Caco-2 (cell line): ENCODE data around the gene PARD3. TPM values are rescaled to one million over a fixed set of nuclear protein-coding genes. Genes with fewer than 3 reads are reported as not detected.

Source experiments
- BruUV-seq: library from RNA; stranded (reverse); fragments of 400-500 nt; replicated peaks from 2 replicates; lab custom pipeline; 2021; lab: Mats Ljungman, UMichigan
- CTCF ChIA-PET: fragments of 300-600 bp; sonication (Branson Sonifier 250); formaldehyde crosslinking; loops from one replicate; lab custom pipeline; 2022; ENCODE audit warnings: antibody characterized with exemption; lab: Charles Lee
- POLR2A ChIA-PET: fragments of 300-600 bp; sonication (Branson Sonifier 250); formaldehyde crosslinking; loops from one replicate; lab custom pipeline; 2022; ENCODE audit warnings: antibody characterized with exemption; lab: Charles Lee
- DNase-seq, 2 experiments: peaks; one replicate each; pipeline versions ENCODE4 v3.0.0 to v3.0.0-alpha.2; 2020 to 2022
- H3K27me3 ChIP-seq: replicated peaks from 2 replicates; pipeline ENCODE4 v1.6.0; 2011; ENCODE audit warnings: low read length; ENCODE audit not compliant: control insufficient read depth, insufficient read depth
- H3K36me3 ChIP-seq: 2 replicates; pipeline ENCODE4 v1.5.1; 2011; ENCODE audit warnings: low read length; ENCODE audit not compliant: control insufficient read depth, insufficient read depth
- H3K4me1 ChIP-seq: fragments of 250-450 bp; sonication (Bioruptor Pico); 2 replicates; pipeline ENCODE4 v1.5.1; 2020; ENCODE audit warnings: mild to moderate bottlenecking
- H3K4me3 ChIP-seq: 2 replicates; pipeline ENCODE4 v1.5.1; 2011; ENCODE audit warnings: low read depth, mild to moderate bottlenecking, control low read depth, low read length
- H3K9me3 ChIP-seq: fragments of 250-450 bp; sonication (Bioruptor Pico); 2 replicates; pipeline ENCODE4 v1.5.1; 2020; ENCODE audit warnings: mild to moderate bottlenecking, moderate library complexity
- H3K27ac Mint-ChIP-seq: one replicate; pipeline ENCODE4 v1.8.0; 2022; ENCODE audit warnings: mixed read lengths; ENCODE audit not compliant: unreplicated experiment
- H3K27me3 Mint-ChIP-seq: one replicate; pipeline ENCODE4 v1.8.0; 2022; ENCODE audit warnings: mixed read lengths; ENCODE audit not compliant: insufficient read depth, unreplicated experiment
- H3K36me3 Mint-ChIP-seq: one replicate; pipeline ENCODE4 v1.8.0; 2022; ENCODE audit warnings: mild to moderate bottlenecking, mixed read lengths; ENCODE audit not compliant: insufficient read depth, unreplicated experiment
- H3K4me1 Mint-ChIP-seq: one replicate; pipeline ENCODE4 v1.8.0; 2022; ENCODE audit warnings: low read depth, mixed read lengths; ENCODE audit not compliant: unreplicated experiment
- H3K4me3 Mint-ChIP-seq: one replicate; pipeline ENCODE4 v1.8.0; 2022; ENCODE audit warnings: mild to moderate bottlenecking, moderate library complexity, mixed read lengths; ENCODE audit not compliant: unreplicated experiment
- H3K9me3 Mint-ChIP-seq: one replicate; pipeline ENCODE4 v1.8.0; 2022; ENCODE audit warnings: mixed read lengths; ENCODE audit not compliant: unreplicated experiment
- CTCF ChIP-seq, 2 experiments: fragments of 200-600 bp in 1 of 2; IDR thresholded peaks; 1 replicate in 1 of 2; 2 replicates in 1 of 2; pipeline versions ENCODE4 v1.5.1 to v1.8.0; 2011 to 2022; ENCODE audit warnings: antibody characterized with exemption in 1 of 2, control low read depth in 1 of 2, inconsistent platforms in 1 of 2, low read depth in 1 of 2, low read length in 1 of 2, mild to moderate bottlenecking in 1 of 2, moderate library complexity in 1 of 2; ENCODE audit not compliant: insufficient read depth in 1 of 2, severe bottlenecking in 1 of 2, unreplicated experiment in 1 of 2
- intact Hi-C: fragments of 100-400 bp; cut with micrococcal nuclease; formaldehyde crosslinking; loops from one replicate; pipeline ENCODE4 v1.10.0; 2022; ENCODE audit not compliant: unreplicated experiment
- total RNA-seq: library from RNA; stranded (reverse); gene quantifications from 2 replicates; pipeline ENCODE4 v1.2.3, GENCODE V29; 2022

PARD3 gene
- total RNA-seq, 1 experiment from 2014 or later: 80.7 TPM

GRCh38 chr10:34719328-34719727 lies 95.8 kb downstream of the PARD3 start:
- intact Hi-C loops: no loop called here
- ChIA-PET POLR2A (no interaction called here), CTCF (no interaction called here)
- H3K27me3 Mint-ChIP-seq: no peaks in the 10 kb centered on the region
- Histone ChIP-seq H3K4me3 (no peak overlapping the region), H3K9me3 (no peaks in the 10 kb centered on the region), H3K4me1 (peaks cover 15% of the 10 kb centered on the region), H3K27me3 (no peaks in the 10 kb centered on the region), H3K36me3 (no peaks in the 10 kb centered on the region)
- BruUV-seq: no TSS peak
- H3K4me1 Mint-ChIP-seq: peaks cover 34% of the 10 kb centered on the region
- peak overlapping the region; percentile 47 for H3K27ac Mint-ChIP-seq
- H3K4me3 Mint-ChIP-seq: no peak overlapping the region
- peaks cover 5% of the 10 kb centered on the region for H3K36me3 Mint-ChIP-seq
- TF ChIP-seq CTCF (IDR thresholded peaks at IDR 0.05; ENCODE audit: insufficient read depth in 1 of 2, low read depth in 1 of 2, low read length in 1 of 2, severe bottlenecking in 1 of 2, unreplicated experiment in 1 of 2): no peak
- DNase-seq: no peak
- no peaks in the 10 kb centered on the region for H3K9me3 Mint-ChIP-seq

GRCh38 chr10:34717429-34717828 lies 97.7 kb downstream of the PARD3 start:
- DNase-seq: no peak
- BruUV-seq: no TSS peak
- H3K27me3 ChIP-seq: no peaks in the 10 kb centered on the region
- H3K9me3 ChIP-seq: no peaks in the 10 kb centered on the region
- CTCF ChIA-PET: no interaction called here
- no peak for TF ChIP-seq CTCF (IDR thresholded peaks at IDR 0.05; ENCODE audit: insufficient read depth in 1 of 2, low read depth in 1 of 2, low read length in 1 of 2, severe bottlenecking in 1 of 2, unreplicated experiment in 1 of 2)
- no peaks in the 10 kb centered on the region for H3K9me3 Mint-ChIP-seq
- H3K4me1 Mint-ChIP-seq: peaks cover 42% of the 10 kb centered on the region
- no peaks in the 10 kb centered on the region for H3K36me3 ChIP-seq
- H3K36me3 Mint-ChIP-seq: peaks cover 5% of the 10 kb centered on the region
- no peak overlapping the region for H3K4me3 Mint-ChIP-seq
- peaks cover 27% of the 10 kb centered on the region for H3K4me1 ChIP-seq
- H3K27me3 Mint-ChIP-seq: no peaks in the 10 kb centered on the region
- H3K27ac Mint-ChIP-seq: peak overlapping the region; percentile 14
- intact Hi-C loops: no loop called here
- POLR2A ChIA-PET: no interaction called here
- no peak overlapping the region for H3K4me3 ChIP-seq

GRCh38 chr10:34716958-34717357 lies 98.1 kb downstream of the PARD3 start:
- H3K9me3 Mint-ChIP-seq: no peaks in the 10 kb centered on the region
- Histone ChIP-seq H3K4me3 (no peak overlapping the region), H3K36me3 (no peaks in the 10 kb centered on the region), H3K4me1 (peaks cover 32% of the 10 kb centered on the region), H3K9me3 (no peaks in the 10 kb centered on the region), H3K27me3 (no peaks in the 10 kb centered on the region)
- intact Hi-C loops: no loop called here
- H3K36me3 Mint-ChIP-seq: peaks cover 5% of the 10 kb centered on the region
- peaks cover 44% of the 10 kb centered on the region for H3K4me1 Mint-ChIP-seq
- H3K27me3 Mint-ChIP-seq: no peaks in the 10 kb centered on the region
- no TSS peak for BruUV-seq
- H3K27ac Mint-ChIP-seq: peak overlapping the region; percentile 14
- DNase-seq: no peak
- H3K4me3 Mint-ChIP-seq: no peak overlapping the region
- ChIA-PET CTCF (no interaction called here), POLR2A (no interaction called here)
- no peak for TF ChIP-seq CTCF (IDR thresholded peaks at IDR 0.05; ENCODE audit: insufficient read depth in 1 of 2, low read depth in 1 of 2, low read length in 1 of 2, severe bottlenecking in 1 of 2, unreplicated experiment in 1 of 2)
